VCaP (cell line): Measurements from ENCODE around the gene ITGB6.

ENCODE experiments used
- H3K27ac ChIP-seq: fragments of 450-650 bp; 2 replicates; pipeline ENCODE4 v1.5.1; 2017
- CTCF ChIP-seq: fragments of 450-650 bp; conservative IDR thresholded peaks from 2 replicates; pipeline ENCODE4 v1.5.1; 2017; ENCODE audit warnings: mild to moderate bottlenecking, moderate library complexity

Gene ITGB6

GRCh38 chr2:160225722-160226121 is 25.6 kb upstream of the ITGB6 start:
- no peak overlapping the region for H3K27ac ChIP-seq

GRCh38 chr2:160224507-160224906 is 24.4 kb upstream of the ITGB6 start:
- H3K27ac ChIP-seq, result no peak overlapping the region
- TF ChIP-seq CTCF, result no peak

More at GRCh38 chr2:160225722-160226121, 25.6 kb upstream of the ITGB6 start:
- no peak for TF ChIP-seq CTCF

GRCh38 chr2:160224060-160224459 is 24.0 kb upstream of the ITGB6 start:
- H3K27ac ChIP-seq, result no peak overlapping the region
- TF ChIP-seq CTCF, result no peak

- no peak overlapping the region for H3K27ac ChIP-seq
- no peak for TF ChIP-seq CTCF
Observed at GRCh38 chr2:160223560-160223959, 23.5 kb upstream of the ITGB6 start.

GRCh38 chr2:160222546-160223283 is 22.6 kb upstream of the ITGB6 start:
- H3K27ac ChIP-seq, result peak overlapping the region; percentile 75

GRCh38 chr2:160221391-160222276 is 21.6 kb upstream of the ITGB6 start:
- TF ChIP-seq CTCF, result no peak
- peak overlapping the region; percentile 75 for H3K27ac ChIP-seq

More at GRCh38 chr2:160222546-160223283, 22.6 kb upstream of the ITGB6 start:
- TF ChIP-seq CTCF, result no peak

- TF ChIP-seq CTCF, result no peak
- peak overlapping the region; percentile 75 for H3K27ac ChIP-seq
Observed at GRCh38 chr2:160220545-160221009, 20.5 kb upstream of the ITGB6 start.
